Sigmoid colon (tissue), 7 donors: ENCODE data around the gene NRF1. TPM values are rescaled to one million over a fixed set of nuclear protein-coding genes. Genes with fewer than 3 reads are reported as not detected.

Experiments
- DNase-seq: peaks from one replicate; pipeline ENCODE4 v3.0.0-alpha.2; 2019
- H3K27ac ChIP-seq, 4 donors: fragments of 200-600 bp; sonication (generic); one replicate each; pipeline ENCODE4 v1.5.1; 2016 to 2019; ENCODE audit warnings: mild to moderate bottlenecking in 1 of 4
- H3K27me3 ChIP-seq, 3 donors: fragments of 200-600 bp; sonication (generic); one replicate each; pipeline ENCODE4 v1.5.1; 2019; ENCODE audit warnings: mild to moderate bottlenecking in 1 of 3
- H3K36me3 ChIP-seq, 4 donors: fragments of 200-600 bp; sonication (generic); one replicate each; pipeline ENCODE4 v1.5.1; 2016 to 2019
- H3K4me1 ChIP-seq, 4 donors: fragments of 200-600 bp; sonication (generic); one replicate each; pipeline ENCODE4 v1.5.1; 2017 to 2019
- H3K4me3 ChIP-seq, 4 donors: fragments of 200-600 bp; sonication (generic); one replicate each; pipeline ENCODE4 v1.5.1; 2017 to 2019; ENCODE audit warnings: mild to moderate bottlenecking in 2 of 4, moderate library complexity in 1 of 4
- H3K9me3 ChIP-seq, 4 donors: fragments of 200-600 bp in 3 of 4; sonication (generic) in 3 of 4; one replicate each; pipeline versions ENCODE4 v1.5.1 to v1.6.1; 2013 to 2019
- CTCF ChIP-seq, 4 experiments: fragments of 450-650 bp in 3 of 4; fragments of 200-600 bp in 1 of 4; IDR thresholded peaks; one replicate each; pipeline ENCODE4 v1.5.1; 2016 to 2019; ENCODE audit warnings: antibody characterized with exemption in 4 of 4, mild to moderate bottlenecking in 3 of 4, moderate library complexity in 2 of 4
- EP300 ChIP-seq, 4 donors: sonication (generic); formaldehyde crosslinking; IDR thresholded peaks; one replicate each; pipeline ENCODE4 v1.6.1; 2017; ENCODE audit warnings: antibody characterized with exemption in 4 of 4
- POLR2A ChIP-seq, 2 donors: fragments of 450-650 bp; IDR thresholded peaks; one replicate each; pipeline ENCODE4 v1.6.1; 2016; ENCODE audit warnings: antibody characterized with exemption in 2 of 2, mild to moderate bottlenecking in 2 of 2, moderate library complexity in 2 of 2
- POLR2AphosphoS5 ChIP-seq, 4 donors: sonication (generic); formaldehyde crosslinking; IDR thresholded peaks; one replicate each; pipeline ENCODE4 v1.6.1; 2017; ENCODE audit warnings: antibody characterized with exemption in 4 of 4
- WGBS, 2 donors: extraction: QIAGEN DNeasy Blood & Tissue Kit; methylation state at CpG; one replicate each; pipeline ENCODE4 v1.1.7; 2013; 5-methylcytosine and 5-hydroxymethylcytosine counted together
- intact Hi-C: fragments of 100-400 bp; cut with DNase I; formaldehyde crosslinking; loops from one replicate; pipeline ENCODE4 v1.15.1; 2023
- polyA plus RNA-seq, 3 donors: library from polyadenylated mRNA; stranded (reverse); fragments of 200-250 nt; gene quantifications; one replicate each; pipeline ENCODE4 v1.2.3, GENCODE V29; 2013
- total RNA-seq, 4 donors: library from RNA; depleted of rRNA; stranded (reverse); fragments of >200 nt; gene quantifications; one replicate each; pipeline ENCODE4 v1.1.0, GENCODE V29; 2016
- donor health status: healthy with polysubstance abuse.
- donor health status: Bipolar disorder and iron deficiency.
- donor health status: healthy.

The NRF1 gene
- total and polyA plus RNA-seq, 7 donors, result 4.8 to 18.1 (median 15.0) TPM

GRCh38 chr7:129757991-129758390 is 146.5 kb downstream of the NRF1 start:
- intact Hi-C loops, result no loop called here
- Histone ChIP-seq H3K27me3 (no peaks in the 10 kb centered on the region), H3K4me3 (no peak overlapping the region), H3K27ac (no peak overlapping the region), H3K36me3 (peaks cover 0 to 27% (median 8%) of the 10 kb centered on the region in 4 donors), H3K9me3 (no peaks in the 10 kb centered on the region), H3K4me1 (no peaks in the 10 kb centered on the region)
- TF ChIP-seq EP300 (IDR thresholded peaks at IDR 0.05) (no peak), CTCF (IDR thresholded peaks at IDR 0.05) (no peak), POLR2AphosphoS5 (IDR thresholded peaks at IDR 0.05) (no peak), POLR2A (IDR thresholded peaks at IDR 0.05) (no peak)
- whole genome bisulfite sequencing, 2 donors, result 94 to 95% methylated on average over 5 of the region's 5 CpGs
- no peak for DNase-seq

GRCh38 chr7:129762387-129762969 is 151.0 kb downstream of the NRF1 start:
- WGBS, 2 donors, result 95 to 96% methylated on average over 52 of the region's 52 CpGs
- peak; percentile 39 for DNase-seq
- no peaks in the 10 kb centered on the region for H3K9me3 ChIP-seq
- H3K4me1 ChIP-seq, result no peaks in the 10 kb centered on the region
- H3K4me3 ChIP-seq, result no peak overlapping the region
- TF ChIP-seq POLR2AphosphoS5 (IDR thresholded peaks at IDR 0.05) (no peak), EP300 (IDR thresholded peaks at IDR 0.05) (no peak), CTCF (IDR thresholded peaks at IDR 0.05) (no peak), POLR2A (IDR thresholded peaks at IDR 0.05) (no peak)
- H3K27me3 ChIP-seq, result no peaks in the 10 kb centered on the region
- intact Hi-C loops, result no loop called here
- no peaks in the 10 kb centered on the region for H3K36me3 ChIP-seq
- H3K27ac ChIP-seq, result no peak overlapping the region

- WGBS, 2 donors, result 80% methylated on average over 7 of the region's 7 CpGs
- H3K4me1 ChIP-seq, result no peaks in the 10 kb centered on the region
- DNase-seq, result peak; percentile 27
- no peaks in the 10 kb centered on the region for H3K9me3 ChIP-seq
- H3K27ac ChIP-seq, result no peak overlapping the region
- no peaks in the 10 kb centered on the region for H3K27me3 ChIP-seq
- intact Hi-C loops, result no loop called here
- H3K36me3 ChIP-seq, result no peaks in the 10 kb centered on the region
- no peak overlapping the region for H3K4me3 ChIP-seq
- no peak for TF ChIP-seq POLR2A (IDR thresholded peaks at IDR 0.05)
- no peak for TF ChIP-seq EP300 (IDR thresholded peaks at IDR 0.05)
- TF ChIP-seq CTCF (IDR thresholded peaks at IDR 0.05), result no peak
- no peak for TF ChIP-seq POLR2AphosphoS5 (IDR thresholded peaks at IDR 0.05)
Observed at GRCh38 chr7:129764247-129765084, 152.9 kb downstream of the NRF1 start.

- WGBS, 2 donors, result 90% methylated on average over 3 of the region's 3 CpGs
- no peaks in the 10 kb centered on the region for H3K27me3 ChIP-seq
- H3K27ac ChIP-seq, result no peak overlapping the region
- no peak overlapping the region for H3K4me3 ChIP-seq
- H3K36me3 ChIP-seq, result no peaks in the 10 kb centered on the region
- no peaks in the 10 kb centered on the region for H3K4me1 ChIP-seq
- peak; percentile 24 for DNase-seq
- intact Hi-C loops, result no loop called here
- TF ChIP-seq POLR2AphosphoS5 (IDR thresholded peaks at IDR 0.05) (no peak), POLR2A (IDR thresholded peaks at IDR 0.05) (no peak), EP300 (IDR thresholded peaks at IDR 0.05) (no peak), CTCF (IDR thresholded peaks at IDR 0.05) (no peak)
- H3K9me3 ChIP-seq, result no peaks in the 10 kb centered on the region
Observed at GRCh38 chr7:129765352-129765751, 153.8 kb downstream of the NRF1 start.
